OCI-LY3 (cell line): Measurements from ENCODE around the gene ATN1.

Experiments used
- EZH2phosphoT487 ChIP-seq: fragments of 200-600 bp; shearing (Covaris generic); IDR thresholded peaks from 2 replicates; pipeline ENCODE4 v1.6.1; 2018; ENCODE audit warnings: antibody characterized with exemption, mixed run types, low read depth
- TF ChIP-seq, protein P1 (sequence below): fragments of 200-600, 300-600 bp; sonication (generic); IDR thresholded peaks from 2 replicates; pipeline ENCODE4 v1.5.1; 2014; ENCODE audit warnings: antibody characterized with exemption, low read length, low read depth

DNA sequence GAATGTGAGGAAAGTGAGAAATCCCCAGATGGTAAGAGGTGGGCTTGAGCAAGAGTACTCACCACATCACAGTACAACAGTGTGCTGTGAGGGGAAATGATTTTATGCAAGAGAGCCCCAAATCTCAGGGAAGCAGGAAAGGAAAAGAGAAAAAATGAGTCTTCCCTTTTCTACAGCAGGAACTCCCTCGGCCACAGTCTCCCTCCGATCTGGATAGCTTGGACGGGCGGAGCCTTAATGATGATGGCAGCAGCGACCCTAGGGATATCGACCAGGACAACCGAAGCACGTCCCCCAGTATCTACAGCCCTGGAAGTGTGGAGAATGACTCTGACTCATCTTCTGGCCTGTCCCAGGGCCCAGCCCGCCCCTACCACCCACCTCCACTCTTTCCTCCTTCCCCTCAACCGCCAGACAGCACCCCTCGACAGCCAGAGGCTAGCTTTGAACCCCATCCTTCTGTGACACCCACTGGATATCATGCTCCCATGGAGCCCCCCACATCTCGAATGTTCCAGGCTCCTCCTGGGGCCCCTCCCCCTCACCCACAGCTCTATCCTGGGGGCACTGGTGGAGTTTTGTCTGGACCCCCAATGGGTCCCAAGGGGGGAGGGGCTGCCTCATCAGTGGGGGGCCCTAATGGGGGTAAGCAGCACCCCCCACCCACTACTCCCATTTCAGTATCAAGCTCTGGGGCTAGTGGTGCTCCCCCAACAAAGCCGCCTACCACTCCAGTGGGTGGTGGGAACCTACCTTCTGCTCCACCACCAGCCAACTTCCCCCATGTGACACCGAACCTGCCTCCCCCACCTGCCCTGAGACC lies 7.8 kb downstream of the ATN1 start:
- TF ChIP-seq, protein P1, sequence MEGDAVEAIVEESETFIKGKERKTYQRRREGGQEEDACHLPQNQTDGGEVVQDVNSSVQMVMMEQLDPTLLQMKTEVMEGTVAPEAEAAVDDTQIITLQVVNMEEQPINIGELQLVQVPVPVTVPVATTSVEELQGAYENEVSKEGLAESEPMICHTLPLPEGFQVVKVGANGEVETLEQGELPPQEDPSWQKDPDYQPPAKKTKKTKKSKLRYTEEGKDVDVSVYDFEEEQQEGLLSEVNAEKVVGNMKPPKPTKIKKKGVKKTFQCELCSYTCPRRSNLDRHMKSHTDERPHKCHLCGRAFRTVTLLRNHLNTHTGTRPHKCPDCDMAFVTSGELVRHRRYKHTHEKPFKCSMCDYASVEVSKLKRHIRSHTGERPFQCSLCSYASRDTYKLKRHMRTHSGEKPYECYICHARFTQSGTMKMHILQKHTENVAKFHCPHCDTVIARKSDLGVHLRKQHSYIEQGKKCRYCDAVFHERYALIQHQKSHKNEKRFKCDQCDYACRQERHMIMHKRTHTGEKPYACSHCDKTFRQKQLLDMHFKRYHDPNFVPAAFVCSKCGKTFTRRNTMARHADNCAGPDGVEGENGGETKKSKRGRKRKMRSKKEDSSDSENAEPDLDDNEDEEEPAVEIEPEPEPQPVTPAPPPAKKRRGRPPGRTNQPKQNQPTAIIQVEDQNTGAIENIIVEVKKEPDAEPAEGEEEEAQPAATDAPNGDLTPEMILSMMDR: no peak
- no peak for TF ChIP-seq EZH2phosphoT487
